Measurements from ENCODE around the gene B4GALNT3.
A peak's percentile ranks its signal among the peaks of the same experiment; 100 is the strongest.
"Not testable (repeated sequence)": the region's sequence is repeated elsewhere in the genome, so short reads cannot be mapped to it uniquely, and the experiment has no call there.

The B4GALNT3 gene

DNA sequence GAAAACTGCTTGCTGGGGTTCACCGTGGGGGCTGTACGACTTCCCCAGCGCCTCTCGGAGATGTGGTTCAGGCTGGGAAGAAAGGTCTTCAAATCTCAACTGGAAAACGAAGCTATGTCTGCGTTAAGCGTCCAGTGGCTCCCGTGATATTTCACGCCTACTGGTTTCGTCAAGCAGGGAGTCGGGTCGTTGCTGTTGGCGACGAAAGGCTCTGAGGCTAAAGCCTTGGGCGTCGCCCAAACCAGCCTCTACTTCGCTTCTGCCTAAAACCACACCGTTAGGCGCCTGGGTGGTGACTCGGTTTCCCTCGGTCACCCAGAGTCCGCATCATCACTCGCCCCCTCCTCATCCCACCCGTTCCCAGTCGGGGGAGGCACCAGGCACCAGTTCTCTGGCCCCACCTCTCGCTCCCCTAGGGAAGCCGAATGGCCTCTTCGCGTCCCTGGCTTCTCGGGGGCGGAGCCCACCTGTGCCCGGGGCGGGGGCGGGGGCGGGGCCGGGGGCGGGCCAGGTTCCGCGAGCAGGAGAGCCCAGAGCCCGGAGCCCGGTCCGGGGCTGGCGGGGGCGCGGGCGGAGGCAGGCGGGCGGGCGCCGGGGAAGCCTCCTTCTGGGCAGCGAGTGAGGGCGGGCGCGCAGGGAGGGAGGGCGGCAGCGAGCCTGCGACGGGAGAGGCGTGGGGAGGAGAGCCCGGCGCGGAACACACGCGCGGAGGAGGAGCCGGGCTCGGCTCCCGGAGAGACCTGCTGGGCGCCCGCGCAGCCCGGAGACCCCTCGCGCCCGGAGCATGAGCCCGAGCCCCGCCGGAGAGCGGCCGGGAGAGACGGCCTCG, at the start of gene B4GALNT3:
B4GALNT3 (plus strand) TSS at position 510 of the 829 bp plus-strand sequence. CDS start 438 bp downstream, outside the sequence.
- DNase-seq = peak; percentile 30

DNA sequence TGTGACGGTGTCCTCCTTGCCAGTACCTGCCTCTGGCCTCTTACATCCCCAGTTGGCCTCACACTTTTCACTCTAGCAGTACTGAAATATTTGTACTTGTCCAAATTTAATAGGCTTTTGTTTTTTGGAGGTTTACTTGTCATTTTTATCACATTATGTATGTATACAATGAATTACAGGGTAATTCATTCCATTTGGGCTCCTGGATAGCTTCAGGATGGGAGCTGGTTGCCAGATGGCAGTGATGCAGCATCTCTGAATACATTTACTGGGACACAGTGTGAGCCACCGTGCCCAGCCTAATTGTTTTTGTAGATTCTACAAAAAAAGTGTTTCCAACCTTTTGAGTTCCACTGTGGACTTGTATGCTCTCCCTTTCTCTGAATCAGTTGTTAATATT, 44.9 kb upstream of the B4GALNT3 start:
- no peak for DNase-seq

DNA sequence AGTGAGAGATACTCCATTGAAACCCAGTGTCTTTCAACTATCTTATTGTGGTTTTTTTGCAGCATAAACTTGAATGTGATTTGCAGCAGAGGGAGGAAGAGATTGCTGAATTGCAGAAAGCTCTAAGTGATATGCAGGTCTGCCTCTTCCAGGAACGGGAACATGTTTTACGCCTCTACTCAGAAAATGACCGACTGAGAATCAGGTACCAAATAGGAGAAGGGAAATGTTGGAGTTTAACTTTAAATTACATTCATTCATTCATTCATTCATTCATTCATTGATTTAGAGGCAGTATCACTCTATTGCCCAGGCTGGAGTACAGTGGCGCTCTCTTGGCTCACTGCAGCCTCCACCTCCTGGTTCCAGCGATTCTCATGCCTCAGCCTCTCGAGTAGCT, 41.3 kb upstream of the B4GALNT3 start:
- no peak for DNase-seq

DNA sequence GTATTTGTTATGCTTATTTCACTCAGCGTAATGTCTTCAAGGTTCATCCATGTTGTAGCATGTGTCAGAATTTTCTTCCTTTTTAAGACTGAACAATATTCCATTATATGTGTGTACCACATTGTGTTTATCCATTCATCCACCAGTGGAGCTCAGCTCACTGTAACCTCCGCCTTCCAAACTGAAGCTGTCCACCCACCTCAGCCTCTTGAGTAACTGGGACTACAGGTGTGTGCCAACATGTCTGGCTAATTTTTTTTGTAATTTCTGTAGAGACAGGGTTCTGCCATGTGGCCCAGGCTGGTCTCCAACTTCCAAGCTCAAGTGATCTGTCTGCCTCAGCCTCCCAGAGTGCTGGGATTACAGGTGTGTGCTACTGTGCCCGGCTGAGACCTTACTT, 37.2 kb upstream of the B4GALNT3 start:
- no peak for DNase-seq

DNA sequence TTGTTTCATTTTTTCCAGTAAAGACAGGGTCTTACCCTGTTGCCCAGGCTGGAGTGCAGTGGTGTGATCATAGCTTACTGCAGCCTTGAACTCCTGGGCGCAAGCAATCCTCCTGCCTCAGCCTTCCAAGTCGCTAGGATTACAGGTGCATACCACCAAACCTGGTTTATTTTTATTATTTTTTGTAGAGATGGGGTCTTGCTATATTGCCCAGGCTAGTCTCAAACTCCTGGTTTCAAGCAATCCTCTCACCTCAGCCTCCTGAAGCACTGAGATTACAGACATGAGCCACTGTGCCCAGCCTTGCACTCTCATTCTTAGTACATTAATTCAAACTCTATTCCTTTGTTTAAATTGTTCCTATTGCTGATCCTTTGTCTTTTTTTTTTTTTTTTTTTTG, 24.0 kb upstream of the B4GALNT3 start:
- not testable (repeated sequence) for DNase-seq

DNA sequence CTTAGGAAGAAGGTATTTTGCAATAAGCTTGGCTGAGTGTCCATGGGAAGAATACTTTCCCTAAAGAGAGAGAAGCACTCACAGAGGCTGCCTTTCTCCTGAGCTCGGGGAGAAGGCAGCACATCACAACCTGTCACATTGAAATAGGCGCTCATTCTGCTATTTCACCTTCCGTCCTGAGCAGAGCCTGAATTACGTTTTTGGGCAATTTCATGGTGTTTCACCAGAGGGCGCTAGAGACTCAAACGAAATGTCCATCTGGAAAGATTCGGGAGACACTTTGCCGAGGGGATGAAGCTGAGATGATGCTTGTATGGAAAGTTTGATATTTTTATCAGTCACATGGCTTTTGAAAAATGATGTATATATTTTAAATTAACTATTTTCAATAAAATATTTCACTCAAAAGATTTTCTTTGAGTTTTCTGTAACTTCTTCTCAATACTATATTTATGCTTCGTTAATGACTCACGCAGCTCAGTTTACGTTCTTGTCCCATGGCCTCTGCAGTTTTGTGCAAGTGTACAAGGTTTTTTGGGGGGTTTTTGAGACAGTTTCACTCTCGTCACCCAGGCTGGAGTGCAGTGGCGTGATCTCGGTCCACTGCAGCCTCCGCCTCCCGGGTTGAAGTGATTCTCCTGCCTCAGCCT, 17.4 kb upstream of the B4GALNT3 start:
- peak; percentile 33 for DNase-seq

DNA sequence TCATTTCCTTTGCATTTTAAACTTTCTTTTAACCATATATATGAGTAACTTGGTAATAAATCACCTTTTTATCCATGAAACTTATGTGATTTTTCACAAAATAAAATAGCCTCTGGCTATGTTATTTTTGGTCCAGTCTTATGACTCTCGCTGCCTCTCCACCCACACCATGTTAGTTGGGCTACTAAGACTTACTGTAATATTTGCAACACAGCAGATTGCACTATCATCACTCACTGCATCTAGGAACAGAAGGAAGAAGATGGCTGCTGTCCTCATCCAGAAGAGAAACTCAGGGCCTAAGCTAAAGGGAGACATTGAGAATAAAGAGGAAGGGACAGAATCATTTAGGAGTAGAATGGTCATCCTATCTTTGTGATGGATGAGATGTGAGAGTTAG, 12.6 kb upstream of the B4GALNT3 start:
- DNase-seq = no peak

DNA sequence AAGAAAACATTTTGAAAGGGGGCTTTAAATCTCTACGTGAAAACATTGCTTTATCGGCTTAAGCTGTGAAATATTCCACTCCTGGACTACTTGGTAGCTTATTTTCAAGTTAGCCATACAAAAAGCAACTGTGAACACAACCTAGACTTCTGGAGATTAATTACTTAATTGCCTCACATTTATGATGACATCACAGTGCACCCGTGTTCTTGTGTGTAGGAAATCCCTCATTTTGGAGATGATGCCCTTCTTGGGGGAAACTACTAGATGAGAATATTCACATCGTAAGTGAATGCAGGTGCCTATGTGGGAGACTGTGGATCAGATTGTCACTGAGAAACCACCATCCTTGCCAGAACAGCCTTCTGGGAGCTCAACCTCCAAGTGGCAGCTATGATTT, 10.5 kb upstream of the B4GALNT3 start:
- DNase-seq = no peak

DNA sequence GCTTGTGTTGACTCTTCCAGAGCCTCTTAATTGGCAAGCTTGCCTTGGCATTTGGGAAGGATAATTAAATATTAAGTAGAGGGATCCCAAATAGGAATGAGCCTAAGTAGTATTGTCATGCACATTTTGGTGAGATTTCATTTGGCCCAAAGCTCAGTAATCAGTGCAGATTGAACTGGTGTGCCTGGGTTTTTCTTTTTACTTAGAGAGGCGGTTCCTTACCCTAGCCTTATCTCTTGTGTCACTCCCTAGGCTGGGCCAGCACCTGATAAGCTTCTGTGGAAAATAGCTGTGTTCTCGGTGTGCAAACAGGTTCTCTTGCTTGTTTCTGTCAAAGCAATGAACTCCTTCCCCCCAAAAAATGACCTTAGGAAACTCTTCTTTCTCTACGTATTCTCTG, 9.3 kb upstream of the B4GALNT3 start:
- no peak for DNase-seq

DNA sequence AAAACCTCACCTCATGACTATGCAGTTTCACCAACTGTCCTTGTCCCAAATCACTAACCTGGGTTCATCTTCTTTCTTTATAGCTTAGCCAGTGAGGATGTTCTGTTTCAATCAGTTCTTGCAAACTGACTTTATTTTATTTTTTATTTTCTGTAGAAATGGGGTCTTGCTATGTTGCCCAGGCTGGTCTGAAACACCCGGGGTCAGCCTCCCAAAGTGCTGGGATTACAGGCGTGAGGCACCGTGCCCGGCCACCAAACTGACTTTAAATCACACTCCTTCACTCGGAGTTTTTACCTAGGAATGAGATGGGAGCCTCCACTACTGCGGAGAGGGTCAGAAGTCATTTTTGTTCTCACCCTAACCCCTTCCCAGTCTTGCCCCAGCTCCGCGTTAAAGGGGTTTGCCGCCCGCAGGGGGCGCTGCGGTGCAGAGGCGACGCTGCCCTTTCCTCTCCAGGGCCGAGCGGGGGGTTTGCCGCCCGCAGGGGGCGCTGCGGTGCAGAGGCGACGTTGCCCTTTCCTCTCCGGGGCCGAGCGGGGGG, 7.0 kb upstream of the B4GALNT3 start:
- peak; percentile 73 for DNase-seq

DNA sequence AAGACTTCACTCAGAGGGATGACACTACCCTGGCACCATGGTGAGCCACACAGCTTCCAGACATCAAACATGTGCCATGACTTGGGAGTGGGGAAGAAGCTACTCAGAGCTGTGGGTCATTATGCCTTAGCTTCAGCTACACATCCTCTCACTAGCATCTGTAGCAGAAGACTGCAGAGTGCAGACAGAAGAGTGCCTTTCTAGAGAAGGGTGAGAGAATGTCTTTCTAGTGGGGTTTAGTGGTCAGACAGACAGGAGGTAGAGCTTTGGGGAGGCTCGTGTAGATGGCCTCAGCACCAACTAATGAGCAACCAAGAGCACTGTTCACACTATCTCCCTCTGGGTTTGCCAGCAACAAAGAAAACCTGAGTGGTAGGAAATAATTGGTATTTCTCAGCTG, 4.9 kb upstream of the B4GALNT3 start:
- DNase-seq = no peak

DNA sequence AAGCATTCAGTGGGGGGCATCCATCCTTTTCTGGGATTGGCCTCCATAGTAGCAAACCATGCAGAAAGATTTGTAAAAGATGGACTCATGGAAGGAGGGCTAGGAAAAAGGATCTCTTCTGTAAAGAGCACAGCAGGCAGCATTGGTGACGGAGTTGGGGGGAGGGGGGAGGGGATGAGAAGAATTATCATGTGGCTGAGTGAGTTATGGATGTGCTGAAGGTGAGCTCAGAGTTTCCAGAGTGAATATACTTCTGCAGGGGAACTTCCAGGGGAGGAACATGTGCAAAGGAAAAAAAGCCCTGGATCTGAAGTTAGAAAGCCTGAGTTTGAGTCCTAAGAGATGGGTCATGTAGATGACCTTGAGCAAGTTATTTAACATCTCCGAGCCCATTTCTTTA, 3.9 kb upstream of the B4GALNT3 start:
- DNase-seq = no peak

DNA sequence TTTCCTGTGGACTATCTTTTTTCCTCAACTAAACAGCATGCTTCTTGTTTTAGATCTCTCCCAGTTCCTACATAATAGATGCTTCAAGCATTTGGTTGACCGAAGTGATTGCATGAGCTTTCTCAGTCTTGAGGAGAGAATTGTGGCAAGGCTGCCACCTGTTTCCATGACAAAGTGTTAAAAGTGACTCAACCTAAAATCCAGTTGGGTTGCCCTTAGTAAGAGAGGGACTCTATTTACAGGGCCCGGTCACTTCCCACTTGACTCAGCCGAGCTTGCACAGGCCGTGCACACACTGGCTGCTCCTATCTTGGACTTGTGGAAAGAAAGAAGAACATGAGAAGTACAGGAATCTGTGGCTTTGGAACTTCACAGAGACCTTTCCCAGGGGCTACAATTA, 2.1 kb upstream of the B4GALNT3 start:
- DNase-seq = no peak

DNA sequence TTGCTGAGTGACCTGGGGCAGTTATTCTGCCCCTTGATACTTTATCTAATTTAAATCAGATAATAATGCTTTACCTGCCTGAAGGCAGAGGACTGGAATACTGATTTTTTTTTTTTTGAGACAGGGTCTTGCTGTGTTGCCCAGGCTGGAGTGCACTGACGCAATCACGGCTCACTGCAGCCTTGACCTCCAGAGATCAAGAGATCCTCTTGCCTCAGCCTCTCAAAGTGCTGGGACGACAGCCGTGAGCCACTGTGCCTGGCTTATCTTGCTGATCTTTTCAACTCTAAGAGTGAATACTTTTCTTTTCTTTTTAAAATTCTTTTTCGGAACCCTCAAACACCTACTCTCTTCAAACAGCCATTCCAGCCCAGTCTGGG, 699 bp upstream of the B4GALNT3 start:
- DNase-seq = no peak

DNA sequence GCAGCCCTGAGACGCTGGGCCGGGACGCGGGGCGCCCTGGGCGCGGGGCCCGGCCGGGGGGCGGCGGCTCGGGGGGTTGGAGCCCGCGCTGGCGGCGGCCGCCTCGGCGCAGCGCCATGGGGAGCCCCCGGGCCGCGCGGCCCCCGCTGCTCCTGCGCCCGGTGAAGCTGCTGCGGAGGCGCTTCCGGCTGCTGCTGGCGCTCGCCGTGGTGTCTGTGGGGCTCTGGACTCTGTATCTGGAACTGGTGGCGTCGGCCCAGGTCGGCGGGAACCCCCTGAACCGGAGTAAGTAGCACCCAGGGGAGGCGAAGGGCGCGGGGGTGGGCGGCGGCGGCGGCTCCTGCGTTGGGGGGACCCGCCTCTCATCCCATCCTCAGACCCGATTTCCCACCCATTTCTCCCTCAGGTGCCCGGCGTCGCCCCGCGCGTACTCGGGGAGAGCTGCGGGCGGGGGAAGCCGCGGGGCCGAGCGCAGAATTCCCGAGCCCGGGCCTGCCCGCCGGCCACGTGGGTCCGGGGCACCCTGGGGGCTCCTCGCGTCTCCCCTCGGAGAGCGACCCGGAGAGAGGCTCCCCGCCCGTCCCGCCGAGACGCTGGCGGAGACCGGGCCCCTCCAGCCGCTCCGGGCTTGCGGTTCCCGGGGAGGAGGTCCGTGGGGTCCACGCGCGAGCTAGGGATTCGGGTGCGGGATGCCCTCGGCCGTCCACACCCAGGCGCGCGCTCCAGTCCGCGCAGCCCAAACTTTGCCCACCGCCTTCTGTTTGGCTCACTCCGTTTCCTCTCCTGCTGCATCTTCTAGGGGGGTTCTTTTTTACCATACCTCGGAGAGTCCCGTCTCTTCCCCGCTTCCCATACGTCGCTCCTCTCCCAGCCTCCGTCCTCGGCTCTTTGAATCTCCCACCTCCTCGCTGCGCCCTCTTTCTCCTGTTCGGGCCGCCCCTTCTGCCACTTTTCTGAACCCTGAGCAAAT, 807 bp downstream of the B4GALNT3 start:
- no peak for DNase-seq

DNA sequence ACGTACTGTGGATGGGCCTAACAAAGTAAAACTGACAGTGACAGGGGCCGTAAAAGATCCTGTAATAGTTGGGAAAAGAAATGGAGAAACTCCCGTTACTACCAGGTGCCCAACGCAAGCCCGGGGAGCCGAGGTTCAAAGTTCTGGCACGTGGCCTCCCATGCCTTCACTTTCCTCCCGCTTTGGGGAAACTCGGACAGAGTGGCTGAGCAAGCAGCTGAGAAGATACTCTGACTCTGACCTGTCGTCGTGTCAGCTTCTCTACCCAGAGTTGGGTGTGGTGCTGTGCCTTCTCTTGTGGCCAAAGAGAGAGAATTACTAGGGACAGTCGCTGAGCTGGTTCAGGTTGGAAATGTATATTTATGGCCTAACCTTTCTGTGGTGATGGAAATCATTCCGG, 1.7 kb downstream of the B4GALNT3 start:
- DNase-seq = no peak

DNA sequence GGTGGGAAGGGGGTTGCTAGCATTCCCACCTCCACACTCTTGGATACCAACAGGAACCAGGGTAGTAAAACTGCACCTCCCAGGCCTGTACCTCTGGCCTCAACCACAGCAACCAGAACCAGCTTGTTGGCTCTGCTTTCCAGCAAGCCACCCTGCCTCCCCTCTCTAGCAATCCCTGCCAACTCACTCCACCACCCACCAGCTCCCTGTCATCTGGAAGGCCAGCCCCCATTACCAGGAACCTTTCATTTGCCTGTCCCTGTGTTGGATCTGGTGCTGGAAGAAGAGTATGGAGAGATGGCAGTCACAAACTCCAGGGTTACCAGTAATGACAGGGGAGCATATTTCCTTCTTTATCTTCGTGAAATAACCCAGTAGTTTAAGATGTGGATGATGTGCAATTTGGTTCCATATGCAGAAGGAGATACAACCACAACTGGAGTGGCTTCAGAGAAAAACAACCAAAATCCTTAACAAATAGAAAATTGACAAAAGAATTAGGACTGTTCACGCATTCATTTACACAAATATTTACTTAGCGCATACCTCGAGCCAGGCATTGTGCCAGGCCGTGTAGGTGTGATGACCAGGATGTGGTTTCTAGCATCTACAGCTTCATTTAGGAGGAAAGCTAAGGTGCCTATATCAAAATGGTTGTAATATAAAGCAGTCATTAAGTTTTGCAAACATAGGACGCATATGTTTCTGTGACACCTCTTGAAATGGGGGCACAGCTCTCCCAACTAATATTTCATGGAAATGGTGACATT, 3.4 kb downstream of the B4GALNT3 start:
- peak; percentile 76 for DNase-seq

DNA sequence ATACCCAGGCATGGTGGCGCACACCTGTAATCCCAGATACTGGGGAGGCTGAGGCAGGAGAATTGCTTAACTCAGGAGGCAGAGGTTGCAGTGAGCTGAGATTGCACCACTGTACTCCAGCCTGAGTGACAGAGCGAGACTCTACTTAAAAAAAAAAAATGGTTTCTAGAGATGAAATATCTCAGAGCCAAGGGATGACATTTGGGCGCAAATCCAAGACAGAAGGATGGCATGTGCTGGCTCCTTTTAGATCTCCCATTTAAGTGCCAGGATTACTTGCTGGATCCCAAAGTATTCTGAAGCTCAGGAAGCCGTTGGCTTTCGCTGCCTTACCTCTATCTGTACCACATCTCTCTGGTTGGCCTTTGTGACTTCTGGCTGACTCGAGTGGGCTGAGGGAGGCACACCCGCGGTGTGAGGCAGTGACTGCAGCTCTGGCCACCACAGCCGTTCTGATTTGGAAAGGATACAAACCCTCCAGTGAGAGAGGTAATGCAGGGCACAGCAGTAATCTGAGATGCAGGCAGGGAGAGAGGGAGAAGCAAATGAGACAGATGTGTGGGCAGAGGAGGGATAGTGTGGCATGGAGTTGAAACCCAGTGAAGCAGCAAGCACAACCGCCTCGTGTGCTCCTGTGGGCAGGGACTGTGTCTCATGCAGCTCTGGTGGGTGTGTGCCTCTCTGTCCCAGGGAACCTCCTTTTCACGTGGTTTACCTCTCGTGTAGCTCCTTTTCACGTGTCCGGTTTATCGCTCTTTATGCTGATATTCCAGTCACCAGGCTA, 4.9 kb downstream of the B4GALNT3 start:
- no peak for DNase-seq

DNA sequence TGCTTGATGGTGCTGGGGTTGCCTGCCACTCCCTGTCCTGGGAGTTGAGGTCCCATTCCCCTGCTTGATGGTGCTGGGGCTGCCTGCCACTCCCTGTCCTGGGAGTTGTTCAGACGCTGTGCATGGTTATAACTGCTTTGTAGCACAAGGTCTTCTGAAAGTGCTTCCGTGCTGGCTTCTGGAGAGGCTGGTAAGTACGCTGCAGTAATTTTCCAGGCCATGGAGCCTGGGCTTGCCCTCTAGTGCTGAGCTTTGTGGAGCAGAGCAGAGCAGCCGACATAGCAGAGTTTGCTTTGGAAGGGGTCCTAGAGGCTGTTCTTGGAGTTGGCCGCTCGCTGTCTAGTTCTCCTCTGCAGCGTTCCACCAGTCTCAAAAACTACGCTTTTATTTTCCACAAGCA, 6.3 kb downstream of the B4GALNT3 start:
- no peak for DNase-seq

DNA sequence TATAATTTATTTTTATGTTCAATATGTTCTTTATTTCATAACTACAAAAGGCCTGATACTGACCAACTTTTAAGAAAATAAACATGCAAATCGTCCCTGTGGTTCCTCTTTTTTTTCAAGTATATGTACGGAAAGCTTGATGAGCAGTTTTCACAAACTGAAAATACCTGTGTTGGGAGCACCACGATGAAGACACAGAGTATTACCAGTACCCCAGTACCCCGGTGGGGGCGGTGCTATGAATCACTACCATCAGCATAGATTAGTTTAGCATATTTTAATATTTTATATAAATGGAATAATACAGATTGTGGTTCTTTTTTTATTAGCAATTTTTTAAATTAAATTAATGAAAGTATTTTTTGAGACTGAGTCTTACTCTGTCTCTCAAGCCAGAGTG, 7.0 kb downstream of the B4GALNT3 start:
- peak; percentile 22 for DNase-seq

DNA sequence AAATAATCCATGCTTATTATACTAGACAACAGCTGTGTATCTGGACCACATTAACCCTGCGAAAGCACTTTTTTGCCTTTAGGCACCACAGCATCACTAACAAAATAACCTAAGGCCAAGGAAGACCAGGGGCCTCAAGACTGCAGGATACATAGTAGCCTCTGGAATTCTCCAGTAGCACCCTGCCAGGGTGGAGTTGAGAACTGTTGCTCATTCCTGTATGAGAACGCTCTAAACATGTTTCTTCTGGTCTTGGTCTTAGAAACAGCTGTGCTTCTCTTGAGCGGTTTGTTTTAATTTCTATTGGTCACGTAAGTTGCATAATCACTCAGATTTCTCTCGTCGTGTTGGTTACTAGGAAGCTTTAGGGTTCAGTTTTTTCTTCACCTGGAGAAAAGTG, 7.9 kb downstream of the B4GALNT3 start:
- DNase-seq = no peak
